Motor neuron (in vitro differentiated cells): ENCODE results near the gene RBM25. TPM values are rescaled to one million over a fixed set of nuclear protein-coding genes. Genes with fewer than 3 reads are reported as not detected.
A peak's percentile ranks its signal among the peaks of the same experiment; 100 is the strongest.

Experiments
- ATAC-seq, 8 experiments: fragments of 200-7000 bp; cut with Tn5 transposase; replicated peaks in 6 of 8; 2 replicates each; pipeline ENCODE4 v1.8.0; 2021; ENCODE audit warnings: mild to moderate bottlenecking in 8 of 8, moderate library complexity in 8 of 8
- H3K27ac ChIP-seq, 2 donors: fragments of 250-450 bp; sonication (Bioruptor Pico); 2 replicates each; pipeline ENCODE4 v1.9.0; 2021; ENCODE audit warnings: antibody characterized with exemption in 2 of 2, mild to moderate bottlenecking in 2 of 2, moderate library complexity in 1 of 2
- H3K4me1 ChIP-seq, 2 donors: fragments of 250-450 bp; sonication (Bioruptor Pico); replicated peaks in 1 of 2; 2 replicates each; pipeline ENCODE4 v1.6.1; 2021; ENCODE audit warnings: antibody characterized with exemption in 2 of 2, mild to moderate bottlenecking in 2 of 2, moderate library complexity in 1 of 2
- H3K4me3 ChIP-seq, 5 donors: fragments of 250-450 bp; sonication (Bioruptor Pico); 2 replicates each; pipeline ENCODE4 v1.9.0; 2021; ENCODE audit warnings: antibody characterized with exemption in 5 of 5, mild to moderate bottlenecking in 5 of 5, moderate library complexity in 4 of 5
- WGBS, 10 experiments: fragments of 450-650 bp; shearing (Covaris generic); methylation state at CpG; one replicate each; pipeline ENCODE4 v1.0.0; 2022; 5-methylcytosine and 5-hydroxymethylcytosine counted together
- in situ Hi-C, 9 experiments: fragments of 400-800 bp; cut with MboI; loops; one replicate each; pipeline ENCODE4 v1.15.0; 2021; ENCODE audit warnings: low sequenced_read_pairs in 9 of 9, low pct_unique_long_range_greater_than_20kb in 2 of 9; ENCODE audit not compliant: unreplicated experiment in 9 of 9
- total RNA-seq, 8 experiments: library from RNA; unstranded; fragments of 300-600 nt; gene quantifications; 2 replicates each; pipeline versions ENCODE4 v1.2.3 to v1.2.4, GENCODE V29; 2022

RBM25 gene
- total RNA-seq, 8 experiments from 2014 or later, result 53.9 to 100 (median 70.9) TPM

GRCh38 chr14:73124180-73124894, 66.0 kb downstream of the RBM25 start:
- ATAC-seq, result no peak
- in situ Hi-C loops, result no loop called here
- Histone ChIP-seq H3K4me1 (no peaks in the 10 kb centered on the region), H3K4me3 (no peak overlapping the region), H3K27ac (no peak overlapping the region)
- WGBS, 10 experiments, result 67 to 100% (median 80%) methylated on average over 1 to 5 of the region's 6 CpGs; no CpG with 5 or more reads in 3 of the 10 experiments

- in situ Hi-C loops, result no loop called here
- WGBS, 10 experiments, result 30 to 90% (median 64%) methylated on average over 1 to 5 of the region's 5 CpGs; no CpG with 5 or more reads in 1 of the 10 experiments
- peak in 5 of 8 experiments; percentile 12 to 80 (median 51) for ATAC-seq
- H3K27ac ChIP-seq, result no peak overlapping the region
- H3K4me1 ChIP-seq, result no peaks in the 10 kb centered on the region
- no peak overlapping the region for H3K4me3 ChIP-seq
Observed at GRCh38 chr14:73125169-73125588, 66.8 kb downstream of the RBM25 start.

GRCh38 chr14:73125746-73126145, 67.4 kb downstream of the RBM25 start:
- Histone ChIP-seq H3K27ac (no peak overlapping the region), H3K4me1 (no peaks in the 10 kb centered on the region), H3K4me3 (no peak overlapping the region)
- WGBS, 10 experiments, result 47 to 83% (median 73%) methylated on average over 2 to 3 of the region's 3 CpGs; no CpG with 5 or more reads in 1 of the 10 experiments
- in situ Hi-C loops, result no loop called here
- ATAC-seq, result peak in 3 of 8 experiments; percentile 42 to 49 (median 47)

DNA sequence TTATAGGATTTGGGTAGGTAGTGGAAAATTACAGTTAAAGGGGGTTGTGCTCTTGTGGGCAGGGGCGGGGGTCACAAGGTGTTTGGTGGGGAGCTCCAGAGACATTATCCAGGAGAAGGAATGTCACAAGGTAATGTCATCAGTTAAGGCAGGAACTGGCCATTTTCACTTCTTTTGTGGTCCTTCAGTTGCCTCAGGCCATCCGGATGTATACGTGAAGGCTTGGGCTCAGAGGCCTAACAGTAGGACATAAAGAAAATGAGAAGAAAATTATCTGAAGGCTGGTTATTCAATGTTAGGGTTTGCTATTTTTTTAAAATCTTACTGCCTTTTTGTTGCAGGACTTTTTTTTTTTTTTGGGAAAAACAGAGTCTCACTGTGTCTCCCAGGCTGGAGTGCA, 75.5 kb downstream of the RBM25 start:
- 82 to 100% (median 96%) methylated on average over 1 to 3 of the region's 3 CpGs; no CpG with 5 or more reads in 4 of the 10 experiments for WGBS, 10 experiments
- ATAC-seq, result no peak
- Histone ChIP-seq H3K27ac (no peak overlapping the region), H3K4me3 (no peak overlapping the region), H3K4me1 (peaks cover 3% of the 10 kb centered on the region in 2 donors)
- in situ Hi-C loops, result no loop called here

DNA sequence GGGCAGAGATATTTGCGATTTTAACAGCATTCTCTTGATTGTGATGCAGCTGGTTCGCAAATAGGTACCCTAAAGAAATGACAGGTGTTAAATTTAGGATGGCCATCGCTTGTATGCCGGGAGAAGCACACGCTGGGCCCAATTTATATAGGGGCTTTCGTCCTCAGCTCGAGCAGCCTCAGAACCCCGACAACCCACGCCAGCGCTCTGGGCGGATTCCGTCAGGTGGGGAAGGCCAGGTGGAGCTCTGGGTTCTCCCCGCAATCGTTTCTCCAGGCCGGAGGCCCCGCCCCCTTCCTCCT, 77.7 kb downstream of the RBM25 start:
- ATAC-seq, result no peak
- WGBS, 10 experiments, result 0 to 27% (median 0%) methylated on average over 1 to 10 of the region's 16 CpGs; no CpG with 5 or more reads in 3 of the 10 experiments
- Histone ChIP-seq H3K4me3 (peak overlapping the region; percentile 78 to 98 (median 88)), H3K4me1 (peaks cover 3% of the 10 kb centered on the region in 2 donors), H3K27ac (peak overlapping the region in 1 of 2 donors; percentile 93)
- in situ Hi-C loops, result no loop called here

GRCh38 chr14:73136387-73137225, 78.3 kb downstream of the RBM25 start, which contains the start of gene PSEN1:
TSS of gene PSEN1 (plus strand) at chr14:73136507. CDS start at chr14:73148020, 11,513 bp downstream.
- peaks cover 3% of the 10 kb centered on the region in 2 donors for H3K4me1 ChIP-seq
- peak within 1 kb of the TSS; percentile 78 to 98 (median 88) for H3K4me3 ChIP-seq
- peak; percentile 84 to 97 (median 96) for ATAC-seq
- in situ Hi-C loops, result no loop called here
- H3K27ac ChIP-seq, result peak within 1 kb of the TSS; percentile 84 to 93
- 0 to 4% (median 0%) methylated on average over 1 to 12 of the region's 71 CpGs; no CpG with 5 or more reads in 5 of the 10 experiments for WGBS, 10 experiments

- in situ Hi-C loops, result no loop called here
- Histone ChIP-seq H3K27ac (no peak overlapping the region), H3K4me3 (no peak overlapping the region), H3K4me1 (peaks cover 9 to 16% of the 10 kb centered on the region in 2 donors)
- no peak for ATAC-seq
- WGBS, 10 experiments, result 80 to 100% (median 90%) methylated on average over 1 of the region's 1 CpG; no CpG with 5 or more reads in 6 of the 10 experiments
Observed at GRCh38 chr14:73140811-73141323, 82.5 kb downstream of the RBM25 start.

DNA sequence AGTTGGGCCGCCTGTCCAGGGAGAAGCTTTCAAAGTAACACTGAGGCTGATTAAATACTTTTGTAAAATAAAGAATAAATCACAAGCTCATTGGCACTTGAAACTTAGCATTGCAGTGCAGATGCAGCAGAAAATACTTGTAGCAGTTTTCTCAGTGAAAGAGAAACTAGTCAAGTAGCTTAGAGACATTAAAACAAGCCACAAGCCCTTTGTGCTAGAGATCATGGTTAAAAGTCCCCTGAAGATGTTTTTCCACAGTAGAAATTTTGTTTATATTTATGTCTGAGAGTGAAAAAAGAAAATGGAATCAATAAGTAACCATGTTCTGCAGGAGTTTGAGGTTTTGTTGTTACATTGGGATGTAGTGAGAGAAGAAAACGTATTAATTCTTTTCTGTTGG, 83.9 kb downstream of the RBM25 start:
- no peak for ATAC-seq
- Histone ChIP-seq H3K4me3 (no peak overlapping the region), H3K4me1 (peaks cover 9 to 16% of the 10 kb centered on the region in 2 donors), H3K27ac (no peak overlapping the region)
- in situ Hi-C loops, result no loop called here
- WGBS, 10 experiments, result 14 to 100% (median 79%) methylated on average over 1 to 2 of the region's 2 CpGs

- H3K4me3 ChIP-seq, result no peak overlapping the region
- WGBS, 10 experiments, result 40 to 79% (median 51%) methylated on average over 3 to 4 of the region's 5 CpGs; no CpG with 5 or more reads in 4 of the 10 experiments
- ATAC-seq, result peak in 5 of 8 experiments; percentile 36 to 69 (median 42)
- in situ Hi-C loops, result no loop called here
- H3K27ac ChIP-seq, result no peak overlapping the region
- peaks cover 6 to 13% of the 10 kb centered on the region in 2 donors for H3K4me1 ChIP-seq
Observed at GRCh38 chr14:73143003-73143402, 84.7 kb downstream of the RBM25 start.

DNA sequence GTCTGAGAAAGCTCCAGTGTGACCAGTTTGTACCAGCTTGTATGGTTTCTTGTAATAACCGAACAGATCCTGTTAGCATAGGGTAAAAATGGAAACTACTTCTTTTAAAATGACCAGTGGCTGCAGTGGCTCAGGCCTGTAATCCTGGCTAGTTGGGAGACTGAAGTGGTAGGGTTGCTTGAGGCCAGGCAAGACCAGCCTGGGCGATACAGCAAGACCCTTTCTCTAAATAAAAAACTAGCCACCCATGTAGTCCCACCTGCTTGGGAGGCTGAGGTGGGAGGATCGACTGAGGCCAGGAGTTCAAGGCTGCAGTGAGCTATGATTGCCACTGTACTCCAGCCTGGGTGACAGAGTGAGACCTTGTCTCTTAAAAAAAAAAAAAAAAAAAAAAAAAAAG, 85.3 kb downstream of the RBM25 start:
- no peak overlapping the region for H3K27ac ChIP-seq
- ATAC-seq, result no peak
- in situ Hi-C loops, result no loop called here
- WGBS, 10 experiments, result 80 to 100% (median 97%) methylated on average over 1 to 3 of the region's 3 CpGs; no CpG with 5 or more reads in 2 of the 10 experiments
- no peak overlapping the region for H3K4me3 ChIP-seq
- peaks cover 6 to 13% of the 10 kb centered on the region in 2 donors for H3K4me1 ChIP-seq

DNA sequence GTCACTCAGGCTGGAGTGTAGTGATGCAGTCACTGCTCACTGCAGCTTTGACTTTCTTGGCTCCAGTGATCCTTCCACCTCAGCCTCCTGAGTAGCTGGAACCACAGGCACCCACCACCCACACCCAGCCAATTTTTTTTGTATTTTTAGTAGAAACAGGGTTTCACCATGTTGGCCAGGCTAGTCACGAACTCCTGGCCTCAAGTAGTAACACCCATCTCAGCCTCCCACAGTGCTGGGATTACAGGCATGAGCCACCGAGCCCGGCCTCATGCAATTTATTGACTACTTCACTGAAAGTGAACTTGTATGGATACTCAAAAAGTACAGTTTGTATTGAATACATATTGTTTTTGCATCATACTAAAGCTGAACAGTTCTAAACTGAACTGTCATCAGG, 87.0 kb downstream of the RBM25 start:
- peaks cover 6 to 13% of the 10 kb centered on the region in 2 donors for H3K4me1 ChIP-seq
- 56 to 100% (median 86%) methylated on average over 1 to 3 of the region's 3 CpGs; no CpG with 5 or more reads in 6 of the 10 experiments for WGBS, 10 experiments
- no peak for ATAC-seq
- H3K4me3 ChIP-seq, result no peak overlapping the region
- in situ Hi-C loops, result no loop called here
- no peak overlapping the region for H3K27ac ChIP-seq

- in situ Hi-C loops, result no loop called here
- Histone ChIP-seq H3K4me3 (no peak overlapping the region), H3K27ac (no peak overlapping the region), H3K4me1 (peaks cover 6 to 13% of the 10 kb centered on the region in 2 donors)
- 24 to 100% (median 95%) methylated on average over 1 to 3 of the region's 3 CpGs for whole genome bisulfite sequencing, 10 experiments
- ATAC-seq, result peak in 1 of 8 experiments; percentile 24
Observed at GRCh38 chr14:73146111-73146510, 87.8 kb downstream of the RBM25 start.

DNA sequence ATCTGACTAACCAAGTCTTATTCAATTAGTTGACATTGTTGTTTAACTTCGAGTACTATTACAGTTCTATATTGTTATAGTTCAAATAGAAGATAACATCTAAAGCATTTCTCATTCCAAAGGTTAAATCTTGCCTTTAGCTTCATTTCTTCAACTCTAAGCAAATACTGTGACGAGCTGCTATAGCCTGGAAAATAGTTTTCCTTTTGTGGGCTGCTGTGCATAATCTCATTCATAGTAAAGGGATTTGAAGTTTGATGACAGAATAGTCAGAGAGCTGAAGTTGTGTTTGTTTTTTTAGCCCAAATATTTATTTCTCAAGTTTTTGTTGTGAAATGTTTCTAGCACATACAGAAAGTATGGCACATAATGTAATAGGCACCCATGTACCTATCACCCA, 91.4 kb downstream of the RBM25 start:
- 40 to 100% (median 86%) methylated on average over 1 to 2 of the region's 2 CpGs; no CpG with 5 or more reads in 1 of the 10 experiments for WGBS, 10 experiments
- Histone ChIP-seq H3K27ac (no peak overlapping the region), H3K4me3 (no peak overlapping the region), H3K4me1 (no peaks in the 10 kb centered on the region)
- in situ Hi-C loops, result loop anchor here in 3 of 9 experiments (25.0 kb wide), 2 partner anchors 313 to 338 kb away; partner anchors contain the start of genes NUMB (in 2 of the 3) and RIOX1 (in 1 of the 3)
- ATAC-seq, result no peak
